Astrocyte (in vitro differentiated cells and primary cell): Measurements from ENCODE around the gene LINC00237. TPM values are rescaled to one million over a fixed set of nuclear protein-coding genes. Genes with fewer than 3 reads are reported as not detected.
A peak's percentile ranks its signal among the peaks of the same experiment; 100 is the strongest.

Experiments used
- DNase-seq: peaks from one replicate; pipeline ENCODE4 v3.0.0-alpha.2; 2010; ENCODE audit warnings: low read depth
- FAIRE-seq: peaks from 2 replicates; lab custom pipeline; 2011; peaks lifted over from hg19 to GRCh38; lab: Jason Lieb, UNC
- H2AFZ ChIP-seq: 2 replicates; pipeline ENCODE4 v1.6.0; 2012; ENCODE audit warnings: low read depth, low read length, inconsistent platforms
- H3K27ac ChIP-seq: 2 replicates; pipeline ENCODE4 v1.5.1; 2011; ENCODE audit warnings: low read depth, low read length, inconsistent platforms
- H3K27me3 ChIP-seq: 2 replicates; pipeline ENCODE4 v1.6.0; 2011; ENCODE audit warnings: low read length, inconsistent platforms; ENCODE audit not compliant: insufficient read depth
- H3K36me3 ChIP-seq: 2 replicates; pipeline ENCODE4 v1.5.1; 2011; ENCODE audit warnings: low read length, inconsistent platforms; ENCODE audit not compliant: insufficient read depth
- H3K4me1 ChIP-seq: 2 replicates; pipeline ENCODE4 v1.5.1; 2011; ENCODE audit warnings: low read length, inconsistent platforms; ENCODE audit not compliant: insufficient read depth
- H3K4me2 ChIP-seq: 2 replicates; pipeline ENCODE4 v1.6.0; 2012; ENCODE audit warnings: low read length, inconsistent platforms
- H3K4me3 ChIP-seq: 2 replicates; pipeline ENCODE4 v1.5.1; 2011; ENCODE audit warnings: low read depth, mild to moderate bottlenecking, low read length, inconsistent platforms; ENCODE audit not compliant: insufficient read depth
- H3K79me2 ChIP-seq: 2 replicates; pipeline ENCODE4 v1.6.0; 2012; ENCODE audit warnings: mild to moderate bottlenecking, low read length, inconsistent platforms; ENCODE audit not compliant: insufficient read depth
- H3K9ac ChIP-seq: 2 replicates; pipeline ENCODE4 v1.6.0; 2012; ENCODE audit warnings: mild to moderate bottlenecking, low read length, inconsistent platforms
- H3K9me3 ChIP-seq: 2 replicates; pipeline ENCODE4 v1.5.1; 2012; ENCODE audit warnings: low read depth, mild to moderate bottlenecking, low read length, inconsistent platforms; ENCODE audit not compliant: insufficient read depth
- H4K20me1 ChIP-seq: 2 replicates; pipeline ENCODE4 v1.6.0; 2012; ENCODE audit warnings: low read length, inconsistent platforms; ENCODE audit not compliant: insufficient read depth
- H3K27ac Mint-ChIP-seq: one replicate; pipeline ENCODE4 v1.8.0; 2021; ENCODE audit warnings: mild to moderate bottlenecking, mixed read lengths; ENCODE audit not compliant: unreplicated experiment
- H3K27me3 Mint-ChIP-seq: one replicate; pipeline ENCODE4 v1.8.0; 2021; ENCODE audit warnings: low read depth, mixed read lengths; ENCODE audit not compliant: unreplicated experiment
- H3K36me3 Mint-ChIP-seq: one replicate; pipeline ENCODE4 v1.8.0; 2021; ENCODE audit warnings: low read depth, mixed read lengths; ENCODE audit not compliant: unreplicated experiment
- H3K4me1 Mint-ChIP-seq: one replicate; pipeline ENCODE4 v1.8.0; 2021; ENCODE audit warnings: low read depth, mixed read lengths; ENCODE audit not compliant: unreplicated experiment
- H3K4me3 Mint-ChIP-seq: one replicate; pipeline ENCODE4 v1.8.0; 2021; ENCODE audit warnings: mild to moderate bottlenecking, moderate library complexity, mixed read lengths; ENCODE audit not compliant: unreplicated experiment
- H3K9me3 Mint-ChIP-seq: one replicate; pipeline ENCODE4 v1.8.0; 2021; ENCODE audit warnings: mild to moderate bottlenecking, mixed read lengths; ENCODE audit not compliant: unreplicated experiment
- CTCF ChIP-seq: IDR thresholded peaks from 2 replicates; pipeline ENCODE4 v1.5.1; 2011; ENCODE audit warnings: low read depth, mild to moderate bottlenecking, inconsistent platforms, low read length, moderate library complexity; ENCODE audit not compliant: insufficient read depth
- EZH2 ChIP-seq: IDR thresholded peaks from 2 replicates; pipeline ENCODE4 v1.6.1; 2012; ENCODE audit warnings: mild to moderate bottlenecking, low read length, inconsistent platforms; ENCODE audit not compliant: insufficient read depth
- total RNA-seq: library from RNA; stranded (reverse); gene quantifications from 2 replicates; pipeline ENCODE4 v1.2.1, GENCODE V29; 2021

The LINC00237 gene
- total RNA-seq, 1 donor from 2014 or later = not detected

- H3K4me1 ChIP-seq = peaks cover 3% of the 10 kb centered on the region
- H3K4me3 Mint-ChIP-seq = peak within 1 kb of the TSS; percentile 96
- DNase-seq (peak; percentile 79), FAIRE-seq (no peak)
- TF ChIP-seq EZH2 (no peak), CTCF (no peak)
- peak within 1 kb of the TSS; percentile 95 for H2AFZ ChIP-seq
- H3K4me2 ChIP-seq = peak within 1 kb of the TSS; percentile 96
- H3K9me3 Mint-ChIP-seq = no peaks in the 10 kb centered on the region
- H3K36me3 Mint-ChIP-seq = peaks cover 2% of the 10 kb centered on the region
- H4K20me1 ChIP-seq = no peaks in the 10 kb centered on the region
- peaks cover 5% of the 10 kb centered on the region for H3K79me2 ChIP-seq
- H3K27ac ChIP-seq = peak within 1 kb of the TSS; percentile 71
- peak within 1 kb of the TSS; percentile 88 for H3K9ac ChIP-seq
- H3K4me3 ChIP-seq = peak within 1 kb of the TSS; percentile 79
- no peaks in the 10 kb centered on the region for H3K27me3 Mint-ChIP-seq
- H3K9me3 ChIP-seq = no peaks in the 10 kb centered on the region
- peak within 1 kb of the TSS; percentile 94 for H3K27ac Mint-ChIP-seq
- H3K27me3 ChIP-seq = no peaks in the 10 kb centered on the region
- H3K36me3 ChIP-seq = no peaks in the 10 kb centered on the region
- peaks cover 12% of the 10 kb centered on the region for H3K4me1 Mint-ChIP-seq
Observed at GRCh38 chr20:21125849-21126580, 19.9 kb upstream of the LINC00237 start, which contains the start of gene KIZ. Gene KIZ, plus strand, starts transcription at chr20:21126082. Its CDS starts 34 bp downstream, at chr20:21126116.

DNA sequence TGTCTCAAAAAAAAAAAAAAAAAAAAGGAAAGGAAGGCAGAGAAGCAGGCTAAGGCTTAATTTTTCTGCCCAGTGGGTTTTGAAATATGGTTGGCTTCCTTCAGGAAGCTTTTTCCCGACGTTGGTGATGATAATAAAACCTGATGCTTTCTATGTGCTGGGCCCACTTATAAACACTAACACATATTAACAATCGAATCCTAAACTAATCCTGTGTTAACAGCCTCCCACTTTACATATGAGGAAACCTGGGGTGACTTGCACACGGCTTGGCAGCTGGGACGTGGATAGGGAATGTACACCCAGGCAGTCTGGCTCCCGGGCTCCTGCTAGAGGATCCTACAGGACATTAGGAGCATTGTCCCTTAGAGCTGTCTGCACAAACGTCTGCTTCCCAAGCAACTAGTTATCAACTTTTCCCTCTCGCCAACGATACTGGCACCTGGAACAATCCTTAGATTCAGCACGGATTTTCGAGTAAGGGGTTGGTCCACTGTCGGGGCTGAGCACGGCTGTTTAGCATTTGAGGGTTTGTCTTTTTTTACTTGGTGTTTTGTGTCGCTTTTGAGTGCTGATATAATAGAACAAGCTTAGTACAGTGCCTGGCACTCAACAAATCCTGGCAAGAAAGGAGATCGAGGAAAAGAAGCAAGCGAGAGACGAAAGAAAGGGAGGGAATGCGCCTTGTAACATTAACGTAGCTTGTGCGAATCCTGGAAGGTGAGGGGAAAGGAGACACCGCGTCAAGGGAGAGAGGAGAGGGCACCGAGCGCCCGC lies 19.1 kb upstream of the LINC00237 start:
- no peaks in the 10 kb centered on the region for H3K9me3 ChIP-seq
- Mint-ChIP-seq H3K4me1 (peaks cover 12% of the 10 kb centered on the region), H3K27me3 (no peaks in the 10 kb centered on the region), H3K36me3 (no peaks in the 10 kb centered on the region), H3K9me3 (no peaks in the 10 kb centered on the region), H3K27ac (peak overlapping the region; percentile 4), H3K4me3 (peak overlapping the region; percentile 87)
- no peak for FAIRE-seq
- peak overlapping the region; percentile 74 for H3K4me3 ChIP-seq
- peak overlapping the region; percentile 80 for H3K9ac ChIP-seq
- peak overlapping the region; percentile 95 for H2AFZ ChIP-seq
- TF ChIP-seq CTCF = no peak
- TF ChIP-seq EZH2 = no peak
- DNase-seq = peak; percentile 22
- H3K4me1 ChIP-seq = peaks cover 3% of the 10 kb centered on the region
- H3K27ac ChIP-seq = no peak overlapping the region
- H3K4me2 ChIP-seq = peak overlapping the region; percentile 96
- peaks cover 5% of the 10 kb centered on the region for H3K79me2 ChIP-seq
- H3K36me3 ChIP-seq = no peaks in the 10 kb centered on the region
- no peaks in the 10 kb centered on the region for H3K27me3 ChIP-seq
- H4K20me1 ChIP-seq = no peaks in the 10 kb centered on the region
